ENCODE measurements around the gene ATXN2.
A peak's percentile ranks its signal among the peaks of the same experiment; 100 is the strongest.

Gene ATXN2

GRCh38 chr12:111451649-111452129 lies 147.4 kb downstream of the ATXN2 start:
- TF ChIP-seq CTCF (conservative IDR thresholded peaks at IDR 0.05; ENCODE audit: low read length), result peak; percentile 87
- no peak overlapping the region for H3K4me3 ChIP-seq (ENCODE audit: low read length)
- peak; percentile 59 for DNase-seq (ENCODE audit: low read depth)

GRCh38 chr12:111451232-111451631 lies 147.9 kb downstream of the ATXN2 start:
- DNase-seq (ENCODE audit: low read depth), result no peak
- TF ChIP-seq CTCF (conservative IDR thresholded peaks at IDR 0.05; ENCODE audit: low read length), result no peak
- H3K4me3 ChIP-seq (ENCODE audit: low read length), result no peak overlapping the region

GRCh38 chr12:111450676-111451075 lies 148.4 kb downstream of the ATXN2 start:
- no peak overlapping the region for H3K4me3 ChIP-seq (ENCODE audit: low read length)
- no peak for DNase-seq (ENCODE audit: low read depth)
- no peak for TF ChIP-seq CTCF (conservative IDR thresholded peaks at IDR 0.05; ENCODE audit: low read length)

GRCh38 chr12:111448846-111449790 lies 150.0 kb downstream of the ATXN2 start:
- no peak for TF ChIP-seq CTCF (conservative IDR thresholded peaks at IDR 0.05; ENCODE audit: low read length)
- no peak for DNase-seq (ENCODE audit: low read depth)
- no peak overlapping the region for H3K4me3 ChIP-seq (ENCODE audit: low read length)

GRCh38 chr12:111448266-111448830 lies 150.8 kb downstream of the ATXN2 start:
- DNase-seq (ENCODE audit: low read depth), result no peak
- no peak overlapping the region for H3K4me3 ChIP-seq (ENCODE audit: low read length)
- TF ChIP-seq CTCF (conservative IDR thresholded peaks at IDR 0.05; ENCODE audit: low read length), result no peak

- no peak overlapping the region for H3K4me3 ChIP-seq (ENCODE audit: low read length)
- no peak for DNase-seq (ENCODE audit: low read depth)
- TF ChIP-seq CTCF (conservative IDR thresholded peaks at IDR 0.05; ENCODE audit: low read length), result no peak
Observed at GRCh38 chr12:111447571-111448265, 151.4 kb downstream of the ATXN2 start.

All from AG10803 (cell line).